Neuronal stem cell (in vitro differentiated cells): ENCODE data around the gene CYTH2.

Source experiments
- DNase-seq: peaks from one replicate; pipeline ENCODE4 v3.0.0-alpha.2; 2013; ENCODE audit warnings: low spot score
- H2AFZ ChIP-seq: one replicate; pipeline ENCODE4 v1.6.1; 2013; ENCODE audit warnings: mild to moderate bottlenecking, low read length, inconsistent platforms
- H2AK5ac ChIP-seq: 2 replicates; pipeline ENCODE4 v1.6.1; 2013; ENCODE audit warnings: low read depth, mild to moderate bottlenecking, inconsistent platforms, low read length, moderate library complexity, mixed read lengths
- H2BK120ac ChIP-seq: 2 replicates; pipeline ENCODE4 v1.6.1; 2013; ENCODE audit warnings: low read depth, mild to moderate bottlenecking, inconsistent platforms, low read length, moderate library complexity, mixed read lengths
- H2BK12ac ChIP-seq: one replicate; pipeline ENCODE4 v1.6.1; 2013; ENCODE audit warnings: low read length, inconsistent platforms
- H2BK15ac ChIP-seq: 2 replicates; pipeline ENCODE4 v1.6.1; 2013; ENCODE audit warnings: mild to moderate bottlenecking, low read length, inconsistent platforms, mixed read lengths
- H2BK5ac ChIP-seq: one replicate; pipeline ENCODE4 v1.6.1; 2013; ENCODE audit warnings: inconsistent platforms, mild to moderate bottlenecking, low read length, moderate library complexity
- H3K14ac ChIP-seq: one replicate; pipeline ENCODE4 v1.6.1; 2013; ENCODE audit warnings: low read length, inconsistent platforms
- H3K18ac ChIP-seq: 2 replicates; pipeline ENCODE4 v1.6.1; 2013; ENCODE audit warnings: low read length, inconsistent platforms
- H3K23ac ChIP-seq: 2 replicates; pipeline ENCODE4 v1.6.1; 2013; ENCODE audit warnings: low read depth, mild to moderate bottlenecking, mixed read lengths, low read length, inconsistent platforms; ENCODE audit not compliant: poor library complexity
- H3K27ac ChIP-seq: replicated peaks from 3 replicates; pipeline ENCODE4 v1.5.1; 2013; ENCODE audit warnings: low read length, inconsistent platforms
- H3K27me3 ChIP-seq, 3 experiments: 2 replicates each; pipeline ENCODE4 v1.6.1; 2013; ENCODE audit warnings: low read length in 3 of 3, mild to moderate bottlenecking in 2 of 3, inconsistent platforms in 1 of 3, low read depth in 1 of 3, mixed read lengths in 1 of 3, moderate library complexity in 1 of 3; ENCODE audit not compliant: control insufficient read depth in 3 of 3, insufficient read depth in 3 of 3
- H3K36me3 ChIP-seq, 2 donors: replicated peaks in 1 of 2; 2 replicates each; pipeline ENCODE4 v1.6.1; 2013; ENCODE audit warnings: low read length in 2 of 2; ENCODE audit not compliant: control insufficient read depth in 2 of 2, insufficient read depth in 2 of 2
- H3K4ac ChIP-seq: 2 replicates; pipeline ENCODE4 v1.6.1; 2013; ENCODE audit warnings: inconsistent platforms, mild to moderate bottlenecking, low read length, moderate library complexity
- H3K4me1 ChIP-seq, 2 donors: 1 replicate in 1 of 2; 2 replicates in 1 of 2; pipeline ENCODE4 v1.6.1; 2013; ENCODE audit warnings: low read length in 2 of 2, low read depth in 1 of 2; ENCODE audit not compliant: control insufficient read depth in 2 of 2, insufficient read depth in 1 of 2
- H3K4me2 ChIP-seq: one replicate; pipeline ENCODE4 v1.6.1; 2013; ENCODE audit warnings: mild to moderate bottlenecking, low read length, inconsistent platforms; ENCODE audit not compliant: insufficient read depth, poor library complexity, severe bottlenecking
- H3K4me3 ChIP-seq, 2 donors: 2 replicates each; pipeline ENCODE4 v1.5.1; 2013; ENCODE audit warnings: low read length in 2 of 2, mild to moderate bottlenecking in 2 of 2, inconsistent platforms in 1 of 2, moderate library complexity in 1 of 2
- H3K79me1 ChIP-seq: one replicate; pipeline ENCODE4 v1.6.1; 2013; ENCODE audit warnings: low read depth, mild to moderate bottlenecking, inconsistent platforms, low read length, moderate library complexity
- H3K9ac ChIP-seq: one replicate; pipeline ENCODE4 v1.6.1; 2013; ENCODE audit warnings: mild to moderate bottlenecking, low read depth, low read length, inconsistent platforms; ENCODE audit not compliant: poor library complexity
- H3K9me3 ChIP-seq, 2 donors: replicated peaks in 1 of 2; 2 replicates each; pipeline versions ENCODE3 to v1.6.1; 2013; ENCODE audit warnings: low read length in 2 of 2, mild to moderate bottlenecking in 2 of 2, inconsistent platforms in 1 of 2, low read depth in 1 of 2, mixed read lengths in 1 of 2, moderate library complexity in 1 of 2; ENCODE audit not compliant: control insufficient read depth in 2 of 2, insufficient read depth in 1 of 2
- H4K8ac ChIP-seq: one replicate; pipeline ENCODE4 v1.6.1; 2013; ENCODE audit warnings: low read depth, mild to moderate bottlenecking, inconsistent platforms, low read length, moderate library complexity
- H4K91ac ChIP-seq: one replicate; pipeline ENCODE4 v1.6.1; 2013; ENCODE audit warnings: low read length, low read depth, mild to moderate bottlenecking, inconsistent platforms; ENCODE audit not compliant: poor library complexity
- WGBS, 2 donors: extraction: QIAGEN DNeasy Blood & Tissue Kit; methylation state at CpG; one replicate each; pipeline ENCODE4 v1.1.7; 2013; ENCODE audit warnings: missing lambda C conversion rate in 2 of 2, mixed read lengths in 1 of 2; ENCODE audit not compliant: insufficient read length in 2 of 2, insufficient replicate concordance in 1 of 2; ENCODE audit errors: extremely low coverage in 2 of 2; 5-methylcytosine and 5-hydroxymethylcytosine counted together

The CYTH2 gene

GRCh38 chr19:48458016-48458415 is 11.2 kb upstream of the CYTH2 start:
- H3K4ac ChIP-seq = no peak overlapping the region
- no peak for DNase-seq
- H3K27ac ChIP-seq = no peak overlapping the region
- H3K23ac ChIP-seq = no peak overlapping the region
- H3K27me3 ChIP-seq = no peaks in the 10 kb centered on the region
- H3K14ac ChIP-seq = no peak overlapping the region
- no peak overlapping the region for H2AK5ac ChIP-seq
- no peak overlapping the region for H2BK5ac ChIP-seq
- H3K79me1 ChIP-seq = peaks cover 3% of the 10 kb centered on the region
- no peak overlapping the region for H4K8ac ChIP-seq
- no CpG with 5 or more reads among the region's 2 CpGs for WGBS, 2 donors
- no peak overlapping the region for H4K91ac ChIP-seq
- H2BK15ac ChIP-seq = no peak overlapping the region
- H3K4me3 ChIP-seq = no peak overlapping the region
- H3K9ac ChIP-seq = no peak overlapping the region
- peaks cover 17 to 53% of the 10 kb centered on the region in 2 donors for H3K36me3 ChIP-seq
- H2BK120ac ChIP-seq = no peak overlapping the region
- no peak overlapping the region for H3K18ac ChIP-seq
- no peak overlapping the region for H2AFZ ChIP-seq
- no peak overlapping the region for H3K4me2 ChIP-seq
- no peaks in the 10 kb centered on the region for H3K4me1 ChIP-seq
- no peaks in the 10 kb centered on the region for H3K9me3 ChIP-seq
- H2BK12ac ChIP-seq = no peak overlapping the region

GRCh38 chr19:48461651-48461981 is 7.6 kb upstream of the CYTH2 start:
- no peak for DNase-seq
- no CpG with 5 or more reads among the region's 36 CpGs for WGBS, 2 donors
- H4K8ac ChIP-seq = no peak overlapping the region
- no peak overlapping the region for H3K4me3 ChIP-seq
- H3K9me3 ChIP-seq = no peaks in the 10 kb centered on the region
- peaks cover 4 to 18% of the 10 kb centered on the region in 2 donors for H3K36me3 ChIP-seq
- no peak overlapping the region for H2AFZ ChIP-seq
- no peak overlapping the region for H2AK5ac ChIP-seq
- H3K4me2 ChIP-seq = no peak overlapping the region
- no peak overlapping the region for H2BK15ac ChIP-seq
- H4K91ac ChIP-seq = no peak overlapping the region
- no peak overlapping the region for H3K18ac ChIP-seq
- no peak overlapping the region for H3K27ac ChIP-seq
- H3K9ac ChIP-seq = peak overlapping the region; percentile 44
- H3K79me1 ChIP-seq = no peaks in the 10 kb centered on the region
- H3K23ac ChIP-seq = peak overlapping the region; percentile 73
- H3K14ac ChIP-seq = no peak overlapping the region
- no peaks in the 10 kb centered on the region for H3K27me3 ChIP-seq
- H2BK5ac ChIP-seq = no peak overlapping the region
- H3K4me1 ChIP-seq = no peaks in the 10 kb centered on the region
- H2BK120ac ChIP-seq = no peak overlapping the region
- no peak overlapping the region for H3K4ac ChIP-seq
- H2BK12ac ChIP-seq = peak overlapping the region; percentile 84

- H4K8ac ChIP-seq = peak overlapping the region; percentile 17
- H2BK5ac ChIP-seq = peak overlapping the region; percentile 22
- peak overlapping the region; percentile 73 for H3K23ac ChIP-seq
- no peak overlapping the region for H4K91ac ChIP-seq
- H3K9ac ChIP-seq = peak overlapping the region; percentile 44
- H3K79me1 ChIP-seq = no peaks in the 10 kb centered on the region
- peak overlapping the region; percentile 58 for H2BK15ac ChIP-seq
- H3K4me1 ChIP-seq = peaks cover 0 to 4% of the 10 kb centered on the region in 2 donors
- no peak for DNase-seq
- no peak overlapping the region for H3K4ac ChIP-seq
- H2BK120ac ChIP-seq = no peak overlapping the region
- H2AFZ ChIP-seq = no peak overlapping the region
- H2BK12ac ChIP-seq = peak overlapping the region; percentile 84
- no peaks in the 10 kb centered on the region for H3K27me3 ChIP-seq
- H3K4me2 ChIP-seq = no peak overlapping the region
- H3K9me3 ChIP-seq = no peaks in the 10 kb centered on the region
- WGBS, 2 donors = no CpG with 5 or more reads among the region's 62 CpGs
- H3K18ac ChIP-seq = peak overlapping the region; percentile 48
- H2AK5ac ChIP-seq = peak overlapping the region; percentile 84
- peak overlapping the region; percentile 82 for H3K14ac ChIP-seq
- H3K36me3 ChIP-seq = peaks cover 4 to 13% of the 10 kb centered on the region in 2 donors
- H3K4me3 ChIP-seq = no peak overlapping the region
- no peak overlapping the region for H3K27ac ChIP-seq
Measured at GRCh38 chr19:48461982-48462655, 7.0 kb upstream of the CYTH2 start.

GRCh38 chr19:48465215-48465614 is 4.0 kb upstream of the CYTH2 start:
- Histone ChIP-seq H2BK12ac (no peak overlapping the region), H3K9me3 (no peaks in the 10 kb centered on the region), H3K4me3 (no peak overlapping the region), H3K4me1 (peaks cover 10 to 14% of the 10 kb centered on the region in 2 donors), H3K9ac (no peak overlapping the region), H2BK5ac (no peak overlapping the region), H2AFZ (no peak overlapping the region), H2BK15ac (no peak overlapping the region), H3K79me1 (no peaks in the 10 kb centered on the region), H3K36me3 (peaks cover 4 to 8% of the 10 kb centered on the region in 2 donors), H3K18ac (no peak overlapping the region), H3K14ac (no peak overlapping the region), H3K27me3 (no peaks in the 10 kb centered on the region), H2AK5ac (no peak overlapping the region), H3K4ac (no peak overlapping the region), H4K8ac (no peak overlapping the region), H3K23ac (no peak overlapping the region), H3K4me2 (no peak overlapping the region), H3K27ac (no peak overlapping the region), H4K91ac (no peak overlapping the region), H2BK120ac (no peak overlapping the region)
- WGBS, 2 donors = no CpG with 5 or more reads among the region's 1 CpG
- no peak for DNase-seq
